HCT116 (cell line): ENCODE data around the gene ALLC. TPM values are rescaled to one million over a fixed set of nuclear protein-coding genes. Genes with fewer than 3 reads are reported as not detected.
"Not testable (repeated sequence)": the region's sequence is repeated elsewhere in the genome, so short reads cannot be mapped to it uniquely, and the experiment has no call there.

ENCODE experiments used
- ATAC-seq: fragments of 200-7000 bp; cut with Tn5 transposase; 2 replicates; pipeline ENCODE4 v1.9.1; 2020; ENCODE audit warnings: mild to moderate bottlenecking, moderate library complexity
- BruUV-seq: library from RNA; stranded (reverse); fragments of 400-500 nt; replicated peaks from 2 replicates; lab custom pipeline; 2021; lab: Mats Ljungman, UMichigan
- CTCF ChIA-PET: fragments of 300-600 bp; sonication (Branson Sonifier 250); formaldehyde crosslinking; loops from one replicate; lab custom pipeline; 2021; ENCODE audit warnings: antibody characterized with exemption; lab: Charles Lee
- POLR2A ChIA-PET: fragments of 300-600, 350-600 bp; sonication (Branson Sonifier 250); formaldehyde crosslinking; loops from one replicate; lab custom pipeline; 2021; ENCODE audit warnings: antibody characterized with exemption; lab: Charles Lee
- RAD21 ChIA-PET, 2 experiments: fragments of 300-600 bp; sonication (Branson Sonifier 250); formaldehyde crosslinking; loops; one replicate each; lab custom pipeline; 2023; ENCODE audit warnings: low total read pairs in 2 of 2; ENCODE audit not compliant: uncharacterized antibody in 2 of 2, unreplicated experiment in 2 of 2, low non-redundant PET in 1 of 2; lab: Charles Lee
- DNase-seq: peaks from one replicate; pipeline ENCODE4 v3.0.0-alpha.2; 2010; ENCODE audit warnings: low read depth, low spot score
- H2AFZ ChIP-seq: fragments of 200-600 bp; shearing (Covaris generic), sonication (generic); 2 replicates; pipeline ENCODE4 v1.6.1; 2017; ENCODE audit warnings: low read depth, mixed run types, mixed read lengths, antibody characterized with exemption, low read length; ENCODE audit not compliant: poor library complexity, severe bottlenecking
- H3K27ac ChIP-seq: 2 replicates; pipeline ENCODE4 v1.5.1; 2012; ENCODE audit warnings: low read depth, low read length
- H3K27me3 ChIP-seq: fragments of 200-600 bp; sonication (generic); 2 replicates; pipeline ENCODE4 v1.6.1; 2016; ENCODE audit warnings: mixed run types, low read length, mixed read lengths; ENCODE audit not compliant: insufficient read depth
- H3K36me3 ChIP-seq, 2 experiments: fragments of 200-500 bp in 1 of 2; fragments of 200-600 bp in 1 of 2; sonication (Bioruptor generic) in 1 of 2; sonication (generic) in 1 of 2; 2 replicates each; pipeline versions ENCODE4 v1.5.1 to v1.6.1; 2014 to 2016; ENCODE audit warnings: low read length in 2 of 2, inconsistent platforms in 1 of 2, mixed read lengths in 1 of 2, mixed run types in 1 of 2; ENCODE audit not compliant: insufficient read depth in 2 of 2, control insufficient read depth in 1 of 2
- H3K4me1 ChIP-seq, 2 experiments: fragments of 200-600 bp in 1 of 2; sonication (generic) in 1 of 2; 2 replicates each; pipeline versions ENCODE4 v1.5.1 to v1.6.1; 2012 to 2017; ENCODE audit warnings: low read length in 2 of 2, inconsistent platforms in 1 of 2, mild to moderate bottlenecking in 1 of 2, mixed read lengths in 1 of 2, mixed run types in 1 of 2, moderate library complexity in 1 of 2; ENCODE audit not compliant: insufficient read depth in 2 of 2, control insufficient read depth in 1 of 2
- H3K4me2 ChIP-seq: fragments of 200-600 bp; sonication (generic); 2 replicates; pipeline ENCODE4 v1.6.1; 2017; ENCODE audit warnings: mixed run types, low read length, mixed read lengths
- H3K4me3 ChIP-seq, 2 experiments: fragments of 200-600 bp in 1 of 2; sonication (generic) in 1 of 2; replicated peaks in 1 of 2; 2 replicates each; pipeline ENCODE4 v1.5.1; 2011 to 2016; ENCODE audit warnings: low read length in 2 of 2, control low read depth in 1 of 2, low read depth in 1 of 2, mild to moderate bottlenecking in 1 of 2, mixed read lengths in 1 of 2, mixed run types in 1 of 2
- H3K79me2 ChIP-seq: fragments of 200-600 bp; sonication (generic); 2 replicates; pipeline ENCODE4 v1.6.1; 2017; ENCODE audit warnings: mild to moderate bottlenecking, mixed run types, low read length, moderate library complexity, mixed read lengths; ENCODE audit not compliant: insufficient read depth
- H3K9ac ChIP-seq: fragments of 200-600 bp; sonication (generic); 2 replicates; pipeline ENCODE4 v1.6.1; 2016; ENCODE audit warnings: low read length, mixed read lengths
- H3K9me2 ChIP-seq: fragments of 200-600 bp; sonication (generic), shearing (Covaris generic); 2 replicates; pipeline ENCODE4 v1.6.1; 2017; ENCODE audit warnings: mixed run types, mild to moderate bottlenecking, moderate library complexity; ENCODE audit not compliant: insufficient read depth
- H3K9me3 ChIP-seq, 2 experiments: fragments of 200-500 bp in 1 of 2; fragments of 200-600 bp in 1 of 2; sonication (Bioruptor generic) in 1 of 2; sonication (generic) in 1 of 2; 2 replicates each; pipeline ENCODE4 v1.6.1; 2014 to 2017; ENCODE audit warnings: low read length in 2 of 2, mixed read lengths in 2 of 2, inconsistent platforms in 1 of 2, low read depth in 1 of 2, mild to moderate bottlenecking in 1 of 2, mixed run types in 1 of 2, moderate library complexity in 1 of 2; ENCODE audit not compliant: control insufficient read depth in 1 of 2, insufficient read depth in 1 of 2
- H4K20me1 ChIP-seq: fragments of 200-600 bp; sonication (generic), shearing (Covaris generic); 2 replicates; pipeline ENCODE4 v1.6.1; 2017; ENCODE audit warnings: mixed run types, mild to moderate bottlenecking, moderate library complexity; ENCODE audit not compliant: insufficient read depth
- CBX3 ChIP-seq: IDR thresholded peaks from 2 replicates; pipeline ENCODE4 v1.6.1; 2012; ENCODE audit warnings: low read depth
- MAX ChIP-seq: IDR thresholded peaks from 2 replicates; pipeline ENCODE4 v1.6.1; 2012
- SIN3A ChIP-seq: IDR thresholded peaks from 2 replicates; pipeline ENCODE4 v1.6.1; 2012; ENCODE audit warnings: low read depth
- intact Hi-C: fragments of 100-400 bp; cut with micrococcal nuclease; formaldehyde crosslinking; loops from 2 replicates; pipeline ENCODE4 v1.10.0; 2022
- total RNA-seq: library from RNA; stranded (reverse); gene quantifications from one replicate; pipeline ENCODE4 v1.2.1, GENCODE V29; 2021; ENCODE audit not compliant: unreplicated experiment

The ALLC gene
- total RNA-seq, 1 experiment from 2014 or later, result not detected

GRCh38 chr2:3608373-3609278, 49.4 kb upstream of the ALLC start:
- no peaks in the 10 kb centered on the region for H3K27me3 ChIP-seq
- intact Hi-C loops, result no loop called here
- H3K4me1 ChIP-seq, result peaks cover 12 to 19% of the 10 kb centered on the region in 2 experiments
- ChIA-PET RAD21 (no interaction called here), POLR2A (no interaction called here), CTCF (no interaction called here)
- BruUV-seq, result no TSS peak
- TF ChIP-seq CBX3 (no peak), SIN3A (no peak), MAX (no peak)
- no peak for DNase-seq
- H2AFZ ChIP-seq, result no peak overlapping the region
- no peak overlapping the region for H3K4me3 ChIP-seq
- no peaks in the 10 kb centered on the region for H3K36me3 ChIP-seq
- no peak overlapping the region for H3K27ac ChIP-seq
- H3K4me2 ChIP-seq, result no peak overlapping the region
- H3K79me2 ChIP-seq, result no peaks in the 10 kb centered on the region
- H3K9ac ChIP-seq, result no peak overlapping the region
- H4K20me1 ChIP-seq, result no peaks in the 10 kb centered on the region
- no peaks in the 10 kb centered on the region for H3K9me2 ChIP-seq
- no peak for ATAC-seq
- H3K9me3 ChIP-seq, result no peaks in the 10 kb centered on the region

- H3K79me2 ChIP-seq, RAD21 ChIA-PET, H3K9me2 ChIP-seq, H3K4me3 ChIP-seq, POLR2A ChIA-PET, H3K9me3 ChIP-seq, CTCF ChIA-PET, H3K4me2 ChIP-seq, intact Hi-C loops, H3K27ac ChIP-seq, H4K20me1 ChIP-seq, BruUV-seq, H3K27me3 ChIP-seq, H3K9ac ChIP-seq, H3K36me3 ChIP-seq, ATAC-seq, DNase-seq, H2AFZ ChIP-seq: not testable (repeated sequence)
- peaks cover 12 to 18% of the 10 kb centered on the region in 2 experiments for H3K4me1 ChIP-seq
Measured at GRCh38 chr2:3609279-3609673, 48.7 kb upstream of the ALLC start.
